Lung (tissue), 12 donors: ENCODE data around the gene NFAM1. TPM values are rescaled to one million over a fixed set of nuclear protein-coding genes. Genes with fewer than 3 reads are reported as not detected.
A peak's percentile ranks its signal among the peaks of the same experiment; 100 is the strongest.

Source experiments
- ATAC-seq: fragments of 200-7000 bp; cut with Tn5 transposase; one replicate; pipeline ENCODE4 v1.9.1; 2020; ENCODE audit warnings: moderate number of reproducible peaks; ENCODE audit not compliant: insufficient read depth, low FRiP score
- DNase-seq, 3 donors: peaks; one replicate each; pipeline ENCODE4 v3.0.0-alpha.2; 2013 to 2017
- H3K27ac ChIP-seq, 2 donors: one replicate each; pipeline ENCODE4 v1.5.1; 2013; ENCODE audit warnings: mild to moderate bottlenecking in 2 of 2, moderate library complexity in 2 of 2, control low read depth in 1 of 2, inconsistent platforms in 1 of 2, low read depth in 1 of 2, low read length in 1 of 2
- H3K27me3 ChIP-seq, 3 donors: one replicate each; pipeline ENCODE4 v1.5.1; 2013; ENCODE audit warnings: low read length in 2 of 3; ENCODE audit not compliant: control insufficient read depth in 3 of 3, insufficient read depth in 3 of 3
- H3K36me3 ChIP-seq, 4 donors: one replicate each; pipeline ENCODE4 v1.5.1; 2013; ENCODE audit warnings: low read length in 4 of 4, mild to moderate bottlenecking in 1 of 4, moderate library complexity in 1 of 4; ENCODE audit not compliant: control insufficient read depth in 4 of 4, insufficient read depth in 4 of 4
- H3K4me1 ChIP-seq, 5 donors: one replicate each; pipeline ENCODE4 v1.5.1; 2013; ENCODE audit warnings: low read length in 5 of 5, mild to moderate bottlenecking in 2 of 5, moderate library complexity in 1 of 5; ENCODE audit not compliant: control insufficient read depth in 5 of 5, insufficient read depth in 5 of 5
- H3K4me3 ChIP-seq: one replicate; pipeline ENCODE4 v1.5.1; 2013; ENCODE audit warnings: mild to moderate bottlenecking, control low read depth, moderate library complexity
- H3K9ac ChIP-seq, 2 donors: one replicate each; pipeline ENCODE4 v1.5.1; 2013; ENCODE audit warnings: low read length in 2 of 2, control low read depth in 1 of 2; ENCODE audit not compliant: insufficient read depth in 1 of 2
- H3K9me3 ChIP-seq, 4 donors: one replicate each; pipeline ENCODE4 v1.5.1; 2013; ENCODE audit warnings: low read length in 3 of 4, mild to moderate bottlenecking in 1 of 4, moderate library complexity in 1 of 4; ENCODE audit not compliant: control insufficient read depth in 4 of 4, insufficient read depth in 3 of 4
- CTCF ChIP-seq: IDR thresholded peaks from 2 replicates; pipeline ENCODE4 v1.5.1; 2012; ENCODE audit warnings: mild to moderate bottlenecking; ENCODE audit errors: control extremely low read depth, extremely low read depth
- WGBS, 2 donors: extraction: QIAGEN DNeasy Blood & Tissue Kit; methylation state at CpG; one replicate each; pipeline ENCODE4 v1.1.7; 2013; 5-methylcytosine and 5-hydroxymethylcytosine counted together
- polyA plus RNA-seq, 2 donors: library from polyadenylated mRNA; stranded (reverse); fragments of 200-250 nt; gene quantifications; one replicate each; pipeline ENCODE4 v1.2.1, GENCODE V29; 2013
- total RNA-seq, 2 donors: library from RNA; depleted of rRNA in 1 of 2; stranded (reverse); fragments of >200 nt in 1 of 2; gene quantifications; one replicate each; pipeline ENCODE4 v1.2.1, GENCODE V29; 2014 to 2021
- donor health status: control.
- donor health status: control.
- donor health status: Bipolar disorder and iron deficiency.
- donor health status: healthy.
- donor health status: DM: yes; HTN: yes; CAD: no.

Gene NFAM1
- total and polyA plus RNA-seq, 4 donors = 2.2 to 24.6 (median 9.0) TPM

- 92% methylated on average over 8 of the region's 8 CpGs for WGBS, 2 donors
- H3K9ac ChIP-seq = no peak overlapping the region
- peaks cover 0 to 2% (median 0%) of the 10 kb centered on the region in 5 donors for H3K4me1 ChIP-seq
- no peak overlapping the region for H3K4me3 ChIP-seq
- H3K9me3 ChIP-seq = no peaks in the 10 kb centered on the region
- H3K27ac ChIP-seq = no peak overlapping the region
- H3K36me3 ChIP-seq = no peaks in the 10 kb centered on the region
- DNase-seq (no peak), ATAC-seq (no peak)
- no peak for TF ChIP-seq CTCF
- peaks cover 0 to 3% (median 0%) of the 10 kb centered on the region in 3 donors for H3K27me3 ChIP-seq
Observed at GRCh38 chr22:42333544-42333943, 98.7 kb downstream of the NFAM1 start.

GRCh38 chr22:42332089-42332488, 100.1 kb downstream of the NFAM1 start:
- H3K4me3 ChIP-seq = no peak overlapping the region
- no peak overlapping the region for H3K9ac ChIP-seq
- DNase-seq (no peak), ATAC-seq (no peak)
- H3K4me1 ChIP-seq = peaks cover 0 to 2% (median 0%) of the 10 kb centered on the region in 5 donors
- peaks cover 0 to 3% (median 0%) of the 10 kb centered on the region in 3 donors for H3K27me3 ChIP-seq
- no peak for TF ChIP-seq CTCF
- H3K9me3 ChIP-seq = peaks cover 0 to 2% (median 0%) of the 10 kb centered on the region in 4 donors
- no peaks in the 10 kb centered on the region for H3K36me3 ChIP-seq
- no peak overlapping the region for H3K27ac ChIP-seq
- 81 to 84% methylated on average over 7 of the region's 7 CpGs for WGBS, 2 donors

- DNase-seq = peak; percentile 40 to 60 (median 57)
Observed at GRCh38 chr22:42331014-42331413, 101.2 kb downstream of the NFAM1 start.

More at GRCh38 chr22:42331014-42331413, 101.2 kb downstream of the NFAM1 start:
- H3K27me3 ChIP-seq = peaks cover 0 to 3% (median 0%) of the 10 kb centered on the region in 3 donors
- ATAC-seq = no peak
- TF ChIP-seq CTCF = no peak
- no peaks in the 10 kb centered on the region for H3K36me3 ChIP-seq
- no peak overlapping the region for H3K4me3 ChIP-seq
- no peak overlapping the region for H3K9ac ChIP-seq
- 68 to 76% methylated on average over 22 of the region's 22 CpGs for WGBS, 2 donors
- peaks cover 0 to 2% (median 0%) of the 10 kb centered on the region in 5 donors for H3K4me1 ChIP-seq
- H3K9me3 ChIP-seq = peaks cover 0 to 2% (median 0%) of the 10 kb centered on the region in 4 donors
- H3K27ac ChIP-seq = no peak overlapping the region

Other genes with a start within 250 kb of the NFAM1 start
- gene TCF20, start 161.8 kb downstream of the NFAM1 start, total RNA-seq = 10 to 100 TPM; 31.4 to 41.5 TPM
- 10 to 100 TPM in 1 of 2 donors, 1 to 10 TPM in 1; 9.7 to 13.9 TPM for gene TCF20, start 161.8 kb downstream of the NFAM1 start, polyA plus RNA-seq
- gene RRP7A, start 87.4 kb upstream of the NFAM1 start, total RNA-seq = 10 to 100 TPM; 14.9 to 35.5 TPM
- 10 to 100 TPM; 10.2 to 31.9 TPM for gene RRP7A, start 87.4 kb upstream of the NFAM1 start, polyA plus RNA-seq
- gene SERHL2, start 121.6 kb upstream of the NFAM1 start, total RNA-seq = 1 to 10 TPM; 2.7 to 3.3 TPM
- gene SERHL2, start 121.6 kb upstream of the NFAM1 start, polyA plus RNA-seq = 1 to 10 TPM; 1.7 to 2.6 TPM
- gene POLDIP3, start 182.5 kb upstream of the NFAM1 start, total RNA-seq = 10 to 100 TPM; 41.1 to 62.1 TPM
- 10 to 100 TPM; 20.5 to 44.3 TPM for gene POLDIP3, start 182.5 kb upstream of the NFAM1 start, polyA plus RNA-seq
- gene ATP5MGL, start 208.2 kb upstream of the NFAM1 start, total RNA-seq = 1 to 10 TPM in 1 of 2 donors, under 1 TPM in 1; 0.82 to 1.1 TPM
- gene ATP5MGL, start 208.2 kb upstream of the NFAM1 start, polyA plus RNA-seq = under 1 TPM in 1 of 2 donors, not detected in 1; 0.16 TPM
- gene CYB5R3, start 217.0 kb upstream of the NFAM1 start, total RNA-seq = 100 to 1,000 TPM in 1 of 2 donors, 10 to 100 TPM in 1; 90.2 to 265 TPM
- gene CYB5R3, start 217.0 kb upstream of the NFAM1 start, polyA plus RNA-seq = 100 to 1,000 TPM; 122 to 190 TPM